Activated CD4-positive, alpha-beta T cell treated with anti-CD3 and anti-CD28 coated beads, Interleukin-2, amount 10 ng/mL, durations not matched to agents 7 days and 5 days (primary cell): ENCODE data around the gene SYN1. TPM values are rescaled to one million over a fixed set of nuclear protein-coding genes. Genes with fewer than 3 reads are reported as not detected.
"Not testable (repeated sequence)": the region's sequence is repeated elsewhere in the genome, so short reads cannot be mapped to it uniquely, and the experiment has no call there.

Source experiments
- CTCF ChIA-PET: fragments of 350-600 bp; sonication (Branson Sonifier 250); formaldehyde crosslinking; loops from one replicate; lab custom pipeline; 2021; ENCODE audit warnings: antibody characterized with exemption; lab: Charles Lee
- POLR2A ChIA-PET: fragments of 350-600 bp; sonication (Branson Sonifier 250); formaldehyde crosslinking; loops from one replicate; lab custom pipeline; 2021; ENCODE audit warnings: antibody characterized with exemption; lab: Charles Lee
- DNase-seq: peaks from one replicate; pipeline ENCODE4 v3.0.0-alpha.2; 2020
- H3K27ac Mint-ChIP-seq: one replicate; pipeline ENCODE4 v1.8.0; 2021; ENCODE audit warnings: mild to moderate bottlenecking, moderate library complexity, mixed read lengths
- H3K27me3 Mint-ChIP-seq: one replicate; pipeline ENCODE4 v1.8.0; 2021; ENCODE audit warnings: mixed read lengths
- H3K36me3 Mint-ChIP-seq: one replicate; pipeline ENCODE4 v1.8.0; 2021; ENCODE audit warnings: low read depth, mixed read lengths
- H3K4me1 Mint-ChIP-seq: one replicate; pipeline ENCODE4 v1.8.0; 2021; ENCODE audit warnings: mixed read lengths
- H3K4me3 Mint-ChIP-seq: one replicate; pipeline ENCODE4 v1.8.0; 2021; ENCODE audit warnings: mild to moderate bottlenecking, moderate library complexity, mixed read lengths
- H3K9me3 Mint-ChIP-seq: one replicate; pipeline ENCODE4 v1.8.0; 2021; ENCODE audit warnings: mixed read lengths
- total RNA-seq, 2 experiments: library from RNA; stranded (reverse); gene quantifications; one replicate each; pipeline ENCODE4 v1.2.3, GENCODE V29; 2021

The SYN1 gene
- total RNA-seq, 2 experiments from 2014 or later: 0.35 TPM

DNA sequence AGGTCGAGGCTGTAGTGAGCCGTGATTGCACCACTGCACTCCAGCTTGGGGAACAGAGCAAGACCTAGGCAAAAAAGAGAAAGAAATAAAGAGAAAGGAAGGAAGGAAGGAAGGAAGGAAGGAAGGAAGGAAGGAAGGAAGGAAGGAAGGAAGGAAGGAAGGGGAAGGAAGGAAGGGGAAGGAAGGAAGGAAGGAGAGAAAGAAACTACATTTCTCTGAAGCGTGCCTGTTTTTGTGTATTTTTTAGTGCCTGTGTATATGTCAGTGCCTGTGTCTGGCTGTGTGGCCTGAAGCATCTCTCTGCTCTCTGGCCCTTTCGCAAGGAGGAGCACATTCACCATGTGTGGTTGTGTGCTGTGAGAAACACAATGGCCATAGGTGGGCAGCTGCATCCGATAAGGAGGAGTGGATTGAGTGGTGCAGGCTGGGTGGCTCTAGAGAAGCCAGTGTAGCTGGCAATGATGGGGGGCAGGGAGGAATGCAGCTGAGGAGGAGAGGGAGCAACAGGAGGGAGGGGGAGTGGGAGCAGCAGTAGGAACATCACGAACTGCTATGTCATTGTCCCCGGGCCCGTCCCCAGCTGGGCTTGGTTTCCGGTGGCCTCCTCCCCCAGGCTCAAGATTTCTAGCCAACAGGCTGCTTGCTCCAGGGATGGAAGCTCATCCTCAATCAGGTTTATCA lies 11.4 kb downstream of the SYN1 start:
- H3K4me3 Mint-ChIP-seq: no peak overlapping the region
- H3K9me3 Mint-ChIP-seq: no peaks in the 10 kb centered on the region
- H3K36me3 Mint-ChIP-seq: no peaks in the 10 kb centered on the region
- ChIA-PET POLR2A (no interaction called here), CTCF (no interaction called here)
- no peak overlapping the region for H3K27ac Mint-ChIP-seq
- peaks cover 6% of the 10 kb centered on the region for H3K4me1 Mint-ChIP-seq
- H3K27me3 Mint-ChIP-seq: no peaks in the 10 kb centered on the region
- no peak for DNase-seq

DNA sequence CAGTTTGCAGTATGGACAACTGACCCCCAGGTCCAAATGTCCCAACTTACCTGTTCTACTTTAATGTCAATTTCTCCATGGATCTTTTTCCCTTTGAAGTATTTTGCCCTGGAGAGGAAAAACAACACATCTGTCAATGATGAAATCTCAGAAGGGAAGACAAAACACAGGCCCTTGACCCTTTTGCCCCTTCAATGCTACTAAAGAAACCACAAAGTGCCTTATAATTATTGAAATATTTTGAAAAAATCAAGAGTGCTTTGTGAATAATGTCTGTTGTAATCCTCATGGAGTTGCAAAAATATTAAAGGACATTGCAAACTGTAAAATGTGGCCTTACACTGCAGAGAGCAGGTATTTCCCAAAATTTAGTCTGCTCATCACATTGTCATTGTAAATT lies 12.6 kb downstream of the SYN1 start:
- H3K27ac Mint-ChIP-seq: no peak overlapping the region
- H3K27me3 Mint-ChIP-seq: no peaks in the 10 kb centered on the region
- H3K9me3 Mint-ChIP-seq: no peaks in the 10 kb centered on the region
- no peak overlapping the region for H3K4me3 Mint-ChIP-seq
- CTCF ChIA-PET: no interaction called here
- POLR2A ChIA-PET: no interaction called here
- no peak for DNase-seq
- no peaks in the 10 kb centered on the region for H3K36me3 Mint-ChIP-seq
- H3K4me1 Mint-ChIP-seq: peaks cover 6% of the 10 kb centered on the region

DNA sequence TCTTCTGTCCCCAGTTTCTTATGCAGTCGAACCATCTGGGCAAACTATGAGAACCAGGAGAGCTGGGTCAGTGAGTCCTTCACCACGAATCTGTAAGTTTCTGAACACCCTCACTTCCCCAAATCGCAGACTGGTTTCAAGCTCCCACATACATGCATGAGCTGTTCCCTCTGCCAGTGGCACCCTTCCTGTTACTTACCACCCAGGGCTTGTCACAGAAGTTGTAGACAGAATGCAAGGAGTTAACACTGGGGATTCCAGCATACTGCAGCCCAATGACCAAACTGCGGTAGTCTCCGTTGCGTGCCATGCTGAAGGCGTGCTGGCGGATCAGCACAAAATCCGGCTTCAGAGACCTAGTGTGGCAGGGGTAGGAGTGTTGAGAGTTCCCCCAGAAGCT lies 14.6 kb downstream of the SYN1 start:
- Mint-ChIP-seq H3K4me1 (peaks cover 6% of the 10 kb centered on the region), H3K27ac (no peak overlapping the region), H3K36me3 (no peaks in the 10 kb centered on the region), H3K4me3 (no peak overlapping the region), H3K27me3 (peaks cover 4% of the 10 kb centered on the region), H3K9me3 (no peaks in the 10 kb centered on the region)
- CTCF ChIA-PET: no interaction called here
- DNase-seq: no peak
- POLR2A ChIA-PET: no interaction called here

DNA sequence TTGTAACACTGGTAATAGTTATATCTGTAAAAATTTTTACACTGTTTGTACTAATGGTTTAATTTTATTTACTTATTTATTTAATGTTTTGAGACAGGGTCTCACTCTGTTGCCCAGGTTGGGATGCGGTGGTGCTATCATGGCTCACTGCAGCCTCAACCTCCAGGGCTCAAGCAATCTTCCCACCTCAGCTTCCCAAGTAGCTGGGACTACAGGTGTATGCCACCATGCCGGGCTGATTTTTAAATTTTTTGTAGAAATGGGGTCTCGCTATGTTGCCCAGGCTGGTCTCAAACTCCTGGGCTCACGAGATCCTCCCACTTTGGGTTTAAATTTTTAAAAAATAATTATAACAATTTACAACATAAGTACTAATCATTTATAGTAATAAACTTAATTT lies 16.5 kb downstream of the SYN1 start:
- CTCF ChIA-PET, H3K27ac Mint-ChIP-seq, H3K9me3 Mint-ChIP-seq, POLR2A ChIA-PET, H3K4me1 Mint-ChIP-seq, H3K4me3 Mint-ChIP-seq, DNase-seq, H3K27me3 Mint-ChIP-seq, H3K36me3 Mint-ChIP-seq: not testable (repeated sequence)

DNA sequence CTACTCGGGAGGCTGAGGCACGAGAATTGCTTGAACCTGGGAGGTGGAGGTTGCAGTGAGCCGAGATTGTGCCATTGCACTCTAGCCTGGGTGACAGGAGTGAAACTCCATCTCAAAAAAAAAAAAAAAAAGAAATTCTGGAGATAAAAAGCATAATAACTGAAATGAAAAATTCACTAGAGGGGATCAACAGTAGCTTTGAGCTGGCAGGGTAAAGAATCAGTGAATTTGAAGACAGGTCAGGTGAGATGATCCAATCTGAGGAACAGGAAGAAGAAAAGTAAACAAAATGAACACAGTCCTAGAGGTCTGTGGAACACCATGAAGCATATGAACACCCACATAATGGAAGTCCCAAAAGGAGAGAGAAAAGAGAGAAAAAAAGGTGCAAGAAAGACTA lies 22.4 kb downstream of the SYN1 start:
- H3K4me1 Mint-ChIP-seq: peaks cover 13% of the 10 kb centered on the region
- peaks cover 7% of the 10 kb centered on the region for H3K27me3 Mint-ChIP-seq
- POLR2A ChIA-PET: no interaction called here
- no peak overlapping the region for H3K27ac Mint-ChIP-seq
- H3K9me3 Mint-ChIP-seq: peaks cover 18% of the 10 kb centered on the region
- no peak overlapping the region for H3K4me3 Mint-ChIP-seq
- CTCF ChIA-PET: no interaction called here
- H3K36me3 Mint-ChIP-seq: peaks cover 16% of the 10 kb centered on the region
- no peak for DNase-seq

DNA sequence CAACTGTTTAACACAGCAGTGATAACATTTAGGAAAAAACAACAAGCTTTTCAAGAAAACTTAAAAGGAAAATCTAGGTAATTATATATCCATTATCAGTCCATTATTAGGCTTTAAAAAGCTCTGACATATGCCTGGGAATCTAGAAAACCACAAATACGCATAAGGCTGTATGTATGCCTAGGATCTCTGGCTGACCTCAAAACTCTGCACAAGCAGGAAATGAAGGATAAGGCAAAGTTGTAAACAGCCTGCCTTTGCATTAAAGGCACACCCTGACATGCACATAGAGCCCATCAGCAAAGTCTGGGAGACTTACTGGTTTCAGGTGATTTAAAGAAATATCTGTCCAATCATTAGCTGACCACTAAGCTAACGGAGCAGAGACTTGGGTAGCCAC lies 23.4 kb downstream of the SYN1 start:
- Mint-ChIP-seq H3K4me3 (no peak overlapping the region), H3K4me1 (peaks cover 13% of the 10 kb centered on the region), H3K36me3 (peaks cover 16% of the 10 kb centered on the region), H3K9me3 (peaks cover 18% of the 10 kb centered on the region), H3K27ac (peak overlapping the region; percentile 91), H3K27me3 (peaks cover 5% of the 10 kb centered on the region)
- ChIA-PET POLR2A (no interaction called here), CTCF (interaction anchor here (0.9 kb wide), 1 partner anchor 15 kb away, joined by 4 read pairs; no protein-coding TSS in a partner anchor)
- no peak for DNase-seq

DNA sequence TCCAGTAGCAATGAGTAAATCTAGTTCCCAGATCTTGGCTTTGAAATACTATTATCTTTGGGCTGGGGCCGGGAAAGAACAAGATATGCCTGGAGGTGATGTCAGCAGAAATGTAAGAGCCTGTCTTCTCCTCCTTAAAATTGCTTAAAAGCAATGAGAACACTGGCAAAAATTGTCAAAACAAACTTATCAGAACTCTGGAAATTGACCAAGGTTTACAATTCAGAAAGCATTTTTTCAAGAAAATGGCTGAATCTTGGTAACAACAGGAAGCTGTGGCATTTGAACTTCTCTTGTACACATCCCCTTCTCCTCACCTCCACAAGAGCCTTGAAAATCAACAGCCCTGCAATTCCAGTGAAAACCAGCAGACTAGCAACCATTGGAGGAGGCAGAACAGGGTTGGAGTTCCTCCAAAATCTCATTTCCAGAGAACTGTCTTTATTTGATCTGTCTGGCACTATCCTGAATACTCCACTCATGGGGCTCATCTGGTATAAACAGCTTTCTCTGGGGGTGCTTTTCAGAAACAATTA lies 23.9 kb downstream of the SYN1 start:
- peak overlapping the region; percentile 91 for H3K27ac Mint-ChIP-seq
- CTCF ChIA-PET: interaction anchor here (0.9 kb wide), 1 partner anchor 16 kb away, joined by 4 read pairs; no protein-coding TSS in a partner anchor
- DNase-seq: no peak

DNA sequence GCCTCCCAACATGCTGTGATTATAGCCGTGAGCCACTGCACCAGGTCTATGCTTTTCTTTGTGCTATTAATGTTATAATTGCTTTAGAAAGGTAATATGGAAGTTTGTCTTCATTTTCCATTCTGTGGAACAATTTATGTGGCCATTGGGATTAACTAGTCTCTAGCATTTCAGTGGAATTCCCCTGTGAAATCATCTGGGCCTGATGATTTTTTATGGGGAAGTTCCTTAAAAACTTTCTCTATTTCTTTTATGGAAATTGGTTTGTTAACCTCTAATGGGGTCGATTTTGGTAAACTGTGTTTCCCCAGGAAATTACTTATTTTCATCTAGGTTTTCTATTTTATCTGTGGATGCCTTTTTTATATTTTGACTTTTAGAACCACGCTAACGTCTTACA lies 26.1 kb downstream of the SYN1 start:
- ChIA-PET POLR2A (no interaction called here), CTCF (no interaction called here)
- Mint-ChIP-seq H3K36me3 (peaks cover 16% of the 10 kb centered on the region), H3K27me3 (peaks cover 3% of the 10 kb centered on the region), H3K4me1 (peaks cover 13% of the 10 kb centered on the region), H3K9me3 (peaks cover 18% of the 10 kb centered on the region), H3K27ac (no peak overlapping the region), H3K4me3 (no peak overlapping the region)
- DNase-seq: no peak

More for the DNA sequence above, 23.9 kb downstream of the SYN1 start:
- Mint-ChIP-seq H3K27me3 (peaks cover 3% of the 10 kb centered on the region), H3K9me3 (peaks cover 18% of the 10 kb centered on the region), H3K4me1 (peaks cover 13% of the 10 kb centered on the region), H3K36me3 (peaks cover 16% of the 10 kb centered on the region), H3K4me3 (no peak overlapping the region)
- POLR2A ChIA-PET: no interaction called here

DNA sequence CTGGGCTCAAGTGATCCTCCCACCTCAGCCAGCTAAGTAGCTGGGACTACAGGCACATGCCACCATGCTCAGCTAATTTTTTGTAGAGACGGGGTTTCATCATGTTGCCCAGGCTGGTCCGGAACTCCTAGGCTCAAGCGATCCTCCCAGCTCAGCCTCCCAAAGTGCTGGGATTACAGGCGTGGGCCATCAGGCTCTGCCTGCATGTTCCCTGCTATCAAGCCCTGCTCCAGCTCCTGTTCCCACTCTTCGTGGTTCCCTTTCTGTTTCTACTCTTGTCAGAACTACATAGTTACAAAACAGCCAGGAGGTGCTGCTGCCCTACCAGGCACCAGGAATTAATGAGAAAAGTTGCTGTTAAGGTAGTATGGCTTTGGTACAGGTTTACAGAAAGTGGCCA lies 28.7 kb downstream of the SYN1 start:
- Mint-ChIP-seq H3K9me3 (peaks cover 4% of the 10 kb centered on the region), H3K27ac (no peak overlapping the region), H3K4me1 (peaks cover 6% of the 10 kb centered on the region), H3K36me3 (peaks cover 4% of the 10 kb centered on the region), H3K4me3 (no peak overlapping the region), H3K27me3 (no peaks in the 10 kb centered on the region)
- ChIA-PET POLR2A (no interaction called here), CTCF (no interaction called here)
- no peak for DNase-seq

DNA sequence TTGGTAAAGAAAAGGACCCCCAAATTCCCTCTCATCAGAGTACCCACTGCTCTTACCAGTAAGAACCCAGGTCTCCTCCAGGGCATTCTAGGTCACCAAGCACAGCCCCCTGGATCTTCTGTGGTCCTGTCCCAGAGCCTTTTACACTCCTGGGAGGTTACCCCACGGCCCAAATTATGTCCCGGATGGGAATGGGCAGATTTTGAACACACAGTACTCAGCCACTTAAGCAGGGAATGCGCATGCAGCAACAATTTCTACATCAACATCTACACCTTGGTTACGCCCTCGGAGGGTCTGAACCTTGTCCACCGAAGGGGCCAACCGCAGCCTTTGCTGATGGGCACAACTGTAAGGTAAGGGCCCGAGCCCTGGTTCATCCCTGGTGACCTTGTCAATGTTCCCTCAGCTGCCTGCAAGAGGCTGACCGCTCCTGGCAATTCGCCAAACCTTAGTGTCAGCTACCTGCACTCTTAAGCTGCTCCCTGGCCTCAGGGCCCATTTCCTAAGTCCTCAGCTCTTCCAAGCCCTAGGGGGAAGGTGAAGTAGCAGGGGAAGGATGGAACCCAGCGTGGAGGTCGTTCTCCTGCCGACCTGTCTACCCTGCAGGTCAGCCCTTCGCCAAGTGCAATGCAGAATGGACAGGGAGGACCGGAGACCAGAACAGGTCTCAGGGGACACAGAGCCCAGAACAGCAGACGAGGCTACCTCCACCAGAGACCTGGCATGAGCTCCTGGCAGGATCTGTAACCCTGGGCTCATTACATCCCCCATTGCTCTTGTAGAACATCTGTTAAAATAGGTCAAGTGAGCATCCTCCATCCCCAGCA lies 31.5 kb downstream of the SYN1 start:
- no peak for DNase-seq
- Mint-ChIP-seq H3K9me3 (no peaks in the 10 kb centered on the region), H3K27ac (no peak overlapping the region), H3K27me3 (no peaks in the 10 kb centered on the region), H3K36me3 (peaks cover 7% of the 10 kb centered on the region), H3K4me1 (peaks cover 13% of the 10 kb centered on the region), H3K4me3 (no peak overlapping the region)
- CTCF ChIA-PET: interaction anchor here (0.6 to 1.4 kb wide), 3 partner anchors 11 to 328 kb away, joined by 3 to 4 read pairs (median 3); no protein-coding TSS in a partner anchor
- POLR2A ChIA-PET: no interaction called here

DNA sequence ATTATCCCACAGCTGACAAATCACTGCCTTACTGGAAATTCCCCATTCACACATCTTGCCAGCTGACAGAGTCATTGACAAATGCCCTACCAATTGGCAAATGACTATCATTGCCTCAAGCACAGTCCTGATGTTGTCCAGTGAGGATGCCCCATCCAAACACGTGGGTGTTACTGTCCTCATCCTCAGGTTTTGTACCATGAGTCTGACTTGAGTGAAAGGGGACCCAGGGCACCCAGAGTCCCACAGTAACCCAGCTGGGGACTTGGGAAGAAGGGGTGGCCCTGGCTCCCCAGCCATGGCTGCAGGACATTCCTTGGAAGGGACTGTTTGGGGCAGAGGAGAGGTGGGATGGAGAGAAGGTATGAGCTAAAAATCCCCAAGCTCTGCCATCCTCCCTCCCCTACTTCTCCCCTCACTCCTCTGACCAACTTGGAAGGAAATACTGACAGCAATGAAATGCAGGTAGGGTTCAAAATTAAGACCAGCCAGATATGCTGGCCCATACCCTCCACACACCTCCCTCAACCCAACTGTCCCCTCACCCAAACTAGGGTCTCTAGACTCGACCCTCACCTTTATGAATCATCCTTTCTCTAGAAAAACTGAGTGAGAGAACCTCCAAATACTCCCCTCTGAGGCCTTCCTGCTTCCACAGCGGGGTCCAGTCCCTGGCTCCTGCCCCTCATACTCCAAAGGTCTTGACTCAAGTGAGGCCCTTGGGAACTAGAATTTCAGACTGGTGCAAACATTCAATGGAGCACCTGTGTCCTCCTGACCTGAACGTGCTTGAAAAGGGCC lies 32.4 kb downstream of the SYN1 start:
- H3K27me3 Mint-ChIP-seq: no peaks in the 10 kb centered on the region
- ChIA-PET CTCF (interaction anchor here (1.4 kb wide), 1 partner anchor 12 kb away, joined by 3 read pairs; no protein-coding TSS in a partner anchor), POLR2A (no interaction called here)
- H3K9me3 Mint-ChIP-seq: no peaks in the 10 kb centered on the region
- peaks cover 15% of the 10 kb centered on the region for H3K4me1 Mint-ChIP-seq
- DNase-seq: no peak
- H3K36me3 Mint-ChIP-seq: peaks cover 7% of the 10 kb centered on the region
- no peak overlapping the region for H3K4me3 Mint-ChIP-seq
- H3K27ac Mint-ChIP-seq: no peak overlapping the region

DNA sequence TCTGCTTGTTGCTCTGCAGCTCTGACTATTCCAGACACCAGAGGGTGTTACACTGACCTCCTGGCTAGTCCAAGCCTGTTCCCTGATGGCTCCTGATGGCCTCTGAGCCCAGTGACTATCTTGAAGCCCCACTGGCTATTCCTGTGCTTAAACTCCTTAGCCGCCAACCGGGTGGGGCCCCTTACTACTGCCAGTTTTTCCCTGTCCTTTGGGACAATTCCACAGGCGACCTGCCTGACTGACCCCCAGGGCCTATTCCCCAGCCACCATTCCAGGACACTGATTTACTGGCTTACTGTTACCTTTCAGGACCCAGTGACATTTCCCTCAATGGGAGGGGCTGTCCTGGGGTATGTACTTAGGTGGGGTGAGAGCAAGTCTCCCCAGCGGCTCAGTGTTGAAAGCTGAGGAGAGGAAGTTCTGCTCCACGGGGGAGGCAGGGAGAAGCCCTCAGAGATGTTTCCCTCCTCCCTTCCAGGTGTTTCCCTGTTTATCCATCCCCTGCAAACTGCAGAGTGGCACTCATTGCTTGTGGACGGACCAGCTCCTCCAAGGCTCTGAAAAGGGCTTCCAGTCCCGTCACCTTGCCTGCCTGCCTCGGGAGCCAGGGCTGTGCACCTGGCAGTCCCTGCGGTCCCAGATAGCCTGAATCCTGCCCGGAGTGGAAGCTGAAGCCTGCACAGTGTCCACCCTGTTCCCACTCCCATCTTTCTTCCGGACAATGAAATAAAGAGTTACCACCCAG lies 33.4 kb downstream of the SYN1 start:
- Mint-ChIP-seq H3K4me3 (no peak overlapping the region), H3K36me3 (peaks cover 7% of the 10 kb centered on the region), H3K27ac (no peak overlapping the region), H3K27me3 (no peaks in the 10 kb centered on the region), H3K9me3 (no peaks in the 10 kb centered on the region), H3K4me1 (peaks cover 26% of the 10 kb centered on the region)
- ChIA-PET CTCF (interaction anchor here (0.6 kb wide), 1 partner anchor 48 kb away, joined by 4 read pairs; no protein-coding TSS in a partner anchor), POLR2A (no interaction called here)
- no peak for DNase-seq
